Ecto neural progenitor cell (in vitro differentiated cells): Measurements from ENCODE around the gene LCN12.
"Not testable (repeated sequence)": the region's sequence is repeated elsewhere in the genome, so short reads cannot be mapped to it uniquely, and the experiment has no call there.

Experiments used
- DNase-seq: peaks from one replicate; pipeline ENCODE4 v3.0.0-alpha.2; 2018; ENCODE audit warnings: low spot score

The LCN12 gene

DNA sequence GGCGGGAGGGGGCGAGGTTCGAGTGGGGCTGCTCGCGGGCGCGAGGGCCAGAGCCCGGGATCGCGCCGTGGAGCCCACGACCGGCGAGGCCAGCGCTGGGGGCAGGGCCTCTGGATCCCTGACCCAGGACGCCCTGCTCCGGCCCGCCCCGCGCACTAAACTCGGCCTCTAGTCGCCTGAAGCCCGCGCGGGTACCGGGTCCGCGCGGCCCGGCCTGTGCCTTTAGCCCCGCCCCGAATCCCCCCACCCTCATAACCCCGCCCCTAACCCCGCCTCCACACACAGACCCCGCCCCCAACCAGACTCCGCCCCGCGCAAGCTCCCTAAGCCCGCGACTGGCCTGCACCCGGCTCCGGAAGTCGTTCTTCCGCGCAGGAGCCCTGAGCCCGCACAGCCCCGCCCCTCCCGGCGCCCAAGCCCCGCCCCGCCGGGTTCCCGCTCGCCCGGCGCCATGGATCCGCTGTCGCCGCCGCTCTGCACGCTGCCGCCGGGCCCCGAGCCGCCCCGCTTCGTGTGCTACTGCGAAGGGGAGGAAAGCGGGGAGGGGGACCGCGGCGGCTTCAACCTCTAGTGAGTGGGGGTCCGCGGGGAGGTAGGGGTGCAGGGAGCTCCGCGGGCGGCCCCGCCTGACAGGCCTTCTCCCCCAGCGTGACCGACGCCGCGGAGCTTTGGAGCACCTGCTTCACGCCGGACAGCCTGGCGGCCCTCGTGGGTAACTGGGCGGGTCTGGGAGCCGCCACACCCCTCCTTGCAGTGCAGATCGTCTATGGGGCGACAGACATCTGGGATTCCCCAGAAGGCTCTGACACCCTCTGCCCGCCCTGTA lies 40.1 kb downstream of the LCN12 start, which contains the start of gene PAXX:
TSS of gene PAXX (plus strand) at position 430 of the 826 bp plus-strand sequence. CDS start at position 452, 22 bp downstream.
- peak; percentile 94 for DNase-seq

DNA sequence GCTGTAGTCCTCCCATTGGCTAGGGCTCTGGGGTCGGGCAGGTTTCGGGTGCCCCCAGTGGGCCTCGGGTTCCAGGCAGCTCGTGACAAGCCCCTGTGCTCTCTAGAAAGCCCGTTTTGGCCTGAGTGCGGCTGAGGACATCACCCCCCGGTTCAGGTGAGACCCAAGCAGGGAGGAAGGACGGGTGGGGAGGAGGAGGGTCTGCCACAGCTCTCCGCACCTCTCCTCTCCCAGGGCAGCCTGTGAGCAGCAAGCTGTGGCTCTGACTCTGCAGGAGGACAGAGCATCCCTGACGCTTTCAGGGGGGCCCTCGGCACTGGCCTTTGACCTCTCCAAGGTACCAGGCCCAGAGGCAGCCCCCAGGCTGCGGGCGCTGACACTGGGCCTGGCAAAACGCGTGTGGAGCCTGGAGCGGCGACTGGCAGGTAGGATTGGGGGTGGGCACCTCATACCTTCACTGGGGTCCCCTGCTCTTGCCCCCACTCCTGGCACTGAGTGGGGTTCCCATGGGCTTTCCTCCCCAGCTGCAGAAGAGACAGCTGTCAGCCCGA lies 40.8 kb downstream of the LCN12 start:
- no peak for DNase-seq

DNA sequence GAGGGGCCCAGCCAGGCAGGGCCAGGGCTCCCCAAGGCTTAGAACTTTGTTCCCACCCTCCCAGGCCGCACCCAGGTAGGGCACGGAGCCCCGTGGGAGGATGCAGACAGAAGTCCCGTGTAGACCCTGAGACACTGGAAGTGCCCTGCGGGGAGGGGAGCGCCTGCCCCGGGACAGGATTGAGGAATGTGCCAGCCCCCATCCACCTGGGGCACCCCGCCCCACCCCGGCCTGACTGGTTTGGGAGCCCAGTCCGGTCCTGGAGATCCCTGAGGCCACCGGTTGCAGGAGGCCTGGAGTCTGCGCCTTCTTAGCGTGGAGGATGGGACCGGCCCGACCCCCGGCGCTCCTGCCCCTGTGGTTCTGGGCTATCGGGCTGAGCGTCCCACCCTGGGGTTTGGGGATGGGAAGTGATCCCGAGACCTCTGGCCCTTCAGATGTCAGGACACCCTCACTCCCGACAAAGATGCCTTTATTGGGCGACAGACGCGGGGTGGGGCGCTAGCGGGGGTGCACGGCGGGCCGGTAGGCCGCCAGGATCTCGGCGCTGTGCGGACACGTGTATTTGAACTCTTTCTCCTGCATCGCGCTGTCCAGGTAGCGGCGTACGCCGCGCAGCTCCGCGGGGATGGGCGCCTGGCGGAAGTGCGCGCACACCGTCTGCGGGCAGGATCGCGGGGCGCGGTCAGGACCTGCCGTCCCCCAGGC lies 42.3 kb downstream of the LCN12 start:
- no peak for DNase-seq

DNA sequence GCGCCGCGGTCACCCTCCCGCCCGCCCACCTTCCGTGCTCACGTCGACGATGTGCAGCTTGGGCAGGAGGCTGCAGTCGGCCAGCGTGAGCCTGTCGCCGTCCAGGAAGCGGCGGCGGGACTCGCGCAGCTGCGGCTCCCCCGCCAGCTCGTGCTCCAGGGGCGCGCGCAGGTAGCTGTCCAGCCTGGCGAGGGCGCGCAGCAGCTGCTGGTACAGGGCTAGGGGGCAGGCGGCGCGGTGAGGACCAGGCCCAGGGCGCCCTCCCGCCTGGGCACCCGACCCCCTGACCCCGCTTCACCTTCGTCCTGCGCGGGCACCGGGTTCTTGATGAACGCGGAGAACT lies 42.8 kb downstream of the LCN12 start:
- DNase-seq, result no peak

DNA sequence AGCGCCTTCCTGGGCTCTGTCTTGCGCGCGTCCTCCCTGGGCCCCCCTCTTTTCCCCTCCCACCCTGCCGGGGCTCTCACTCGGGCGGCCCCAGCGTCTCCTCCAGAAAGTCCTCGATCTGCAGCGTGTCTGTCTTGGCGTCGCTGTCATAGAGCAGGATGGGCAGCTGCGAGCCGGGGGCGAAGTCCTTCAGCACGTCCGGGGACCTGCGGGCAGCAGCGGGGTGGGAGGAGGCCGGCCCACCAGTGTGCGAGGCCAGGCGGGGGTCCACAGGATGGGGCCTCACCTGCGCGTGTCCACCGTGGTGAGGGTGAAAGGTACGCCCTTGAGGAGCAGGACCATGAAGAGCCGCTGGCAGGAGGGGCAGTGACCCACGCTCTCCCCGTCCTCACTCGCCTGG lies 43.3 kb downstream of the LCN12 start:
- no peak for DNase-seq

DNA sequence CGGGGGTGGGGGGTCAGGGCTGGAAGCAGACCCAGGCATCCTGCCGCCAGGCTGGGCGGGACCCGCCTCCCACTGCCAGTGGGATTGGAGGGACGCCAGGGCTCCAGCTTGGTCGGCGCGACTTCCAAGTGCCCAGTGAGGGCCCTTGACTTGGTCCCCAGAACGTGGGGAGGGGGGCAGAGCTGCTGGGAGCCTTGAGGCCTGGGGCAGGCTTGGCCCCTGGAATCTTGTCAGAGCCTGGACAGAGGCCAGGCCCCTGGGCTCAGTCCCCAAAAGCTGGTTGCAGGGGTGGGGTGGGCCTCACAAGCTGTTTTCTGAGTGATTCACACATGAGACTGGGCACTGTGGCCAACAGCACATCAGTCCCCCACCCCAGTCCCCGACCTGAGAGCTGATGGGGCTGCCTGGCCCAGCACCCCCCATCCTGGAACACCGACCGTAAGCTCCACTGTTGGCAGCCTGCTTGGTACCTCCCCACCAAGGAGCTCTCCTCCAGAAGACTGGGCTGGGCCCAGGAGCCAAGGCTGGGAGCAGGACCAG lies 43.8 kb downstream of the LCN12 start:
- DNase-seq, result no peak

DNA sequence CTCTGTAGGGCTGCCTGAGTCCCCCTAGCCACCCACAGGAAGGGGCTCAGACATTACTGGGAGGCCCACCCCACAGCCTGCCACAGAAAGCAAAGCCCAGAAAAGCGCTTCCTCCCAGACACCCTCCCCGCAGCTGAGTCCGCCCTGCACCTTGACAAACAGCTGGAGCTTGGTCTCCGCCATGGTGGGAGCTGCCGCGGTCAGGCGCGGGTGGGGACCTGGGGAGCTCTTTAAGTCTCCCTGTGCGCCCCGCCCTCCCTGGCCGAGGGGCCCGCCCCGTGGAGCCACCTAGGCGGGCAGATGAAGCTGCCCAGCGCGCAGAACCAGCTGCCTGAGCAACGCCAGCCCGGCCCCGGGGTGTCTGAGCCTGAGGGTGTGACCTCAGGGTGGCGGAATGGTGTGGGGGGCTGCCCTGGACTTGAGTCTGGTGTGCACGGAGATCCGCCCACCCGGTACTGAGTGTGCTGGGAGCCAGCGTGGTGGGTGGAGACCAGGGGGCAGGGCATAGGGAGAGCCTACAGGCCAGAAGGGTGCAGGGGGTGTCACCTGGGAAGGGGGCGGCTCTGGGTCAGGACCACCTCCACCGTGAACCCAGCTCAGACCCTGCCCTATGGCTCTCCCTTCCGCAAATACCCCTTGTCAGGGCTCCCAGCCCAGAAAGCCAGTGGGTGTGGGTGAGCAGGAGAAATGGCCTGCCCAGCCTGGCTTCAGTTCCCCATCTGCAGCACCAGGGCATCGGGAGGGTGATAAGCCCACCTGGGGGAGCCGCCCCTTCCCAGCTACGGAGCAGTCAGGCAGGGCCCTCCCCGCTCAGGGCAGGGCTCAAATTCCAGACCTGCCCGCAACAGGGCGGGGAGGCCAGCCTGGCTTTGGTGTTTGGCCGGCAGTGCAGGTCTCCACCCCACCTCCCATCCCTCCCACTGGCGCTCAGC lies 44.6 kb downstream of the LCN12 start, which contains the start of gene CLIC3:
TSS of gene CLIC3 (minus strand) at position 208 of the 932 bp plus-strand sequence. CDS start at position 183, 25 bp downstream.
- DNase-seq, result no peak

DNA sequence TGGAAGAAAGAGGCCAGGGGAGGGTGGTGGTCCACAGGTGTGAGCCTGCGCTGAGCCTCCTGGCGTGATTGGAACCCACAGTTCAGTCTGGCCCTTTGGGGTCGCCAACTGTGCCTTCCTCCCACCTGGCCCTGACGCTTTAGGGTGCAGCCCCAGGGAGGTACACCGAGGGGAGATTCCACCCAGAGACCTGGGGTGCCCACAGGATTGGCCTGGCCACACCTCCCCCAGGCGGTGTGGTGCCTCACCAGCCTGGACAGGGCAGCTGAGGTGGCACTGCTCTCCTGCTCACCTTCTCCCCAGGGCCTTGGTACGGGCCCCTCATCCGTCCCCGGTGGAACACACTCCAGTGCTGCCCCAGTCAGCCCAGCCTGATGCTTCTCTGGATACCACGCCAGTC lies 45.3 kb downstream of the LCN12 start:
- DNase-seq, result no peak

DNA sequence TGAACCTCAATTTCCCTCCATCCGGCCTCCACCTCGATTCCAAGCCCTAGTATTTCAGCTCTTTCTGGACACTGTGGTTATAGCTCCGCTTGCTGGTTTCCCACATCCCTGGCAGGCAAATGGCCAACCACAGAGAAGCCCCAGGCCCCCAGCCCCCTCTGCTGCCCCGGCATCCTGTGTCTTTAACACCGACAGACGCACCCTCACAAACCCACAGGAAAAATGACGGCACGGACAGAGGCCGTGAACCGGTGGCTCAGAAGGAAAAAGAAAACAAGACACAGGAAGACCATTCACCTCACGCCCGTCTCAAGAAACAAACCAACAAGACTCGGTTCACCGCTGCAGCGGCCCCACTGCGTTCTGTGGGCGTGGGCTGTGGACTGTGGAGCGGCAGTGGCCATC lies 45.8 kb downstream of the LCN12 start:
- no peak for DNase-seq

DNA sequence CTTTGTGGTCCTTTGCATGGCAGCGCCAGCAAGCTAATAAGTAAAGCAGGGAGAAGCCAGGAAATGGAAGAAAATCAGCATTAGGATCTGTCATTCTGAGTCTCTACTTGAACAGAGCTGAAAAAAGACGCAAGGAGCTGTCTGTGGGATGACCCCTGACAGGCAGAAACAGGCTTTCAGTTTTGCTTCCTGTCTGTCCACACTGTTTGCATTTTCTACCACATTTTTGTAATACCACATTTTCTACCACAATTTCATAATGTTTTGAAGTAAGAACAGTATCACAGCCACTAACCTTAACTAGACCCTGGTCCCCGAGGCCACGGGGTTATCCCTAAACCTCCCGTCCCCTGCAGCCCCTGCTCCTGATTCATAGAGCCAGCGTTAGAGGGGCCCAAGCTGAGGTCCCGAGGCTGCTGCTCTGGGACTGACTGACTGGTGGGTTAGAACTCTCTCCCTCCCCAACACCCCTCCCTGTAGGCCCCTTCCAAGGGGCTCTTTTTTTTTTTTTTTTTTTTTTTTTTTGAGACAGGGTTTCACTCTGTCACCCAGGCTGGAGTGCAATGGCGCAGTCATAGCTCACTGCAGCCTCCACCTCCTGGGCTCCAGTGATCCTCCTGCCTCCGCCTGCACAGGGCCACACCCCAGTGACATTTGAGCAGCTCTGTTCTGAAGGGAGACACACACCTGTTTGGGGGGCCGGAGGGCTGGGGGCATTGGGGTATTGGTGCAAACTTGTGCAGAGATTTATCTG lies 48.3 kb downstream of the LCN12 start:
- DNase-seq, result no peak

DNA sequence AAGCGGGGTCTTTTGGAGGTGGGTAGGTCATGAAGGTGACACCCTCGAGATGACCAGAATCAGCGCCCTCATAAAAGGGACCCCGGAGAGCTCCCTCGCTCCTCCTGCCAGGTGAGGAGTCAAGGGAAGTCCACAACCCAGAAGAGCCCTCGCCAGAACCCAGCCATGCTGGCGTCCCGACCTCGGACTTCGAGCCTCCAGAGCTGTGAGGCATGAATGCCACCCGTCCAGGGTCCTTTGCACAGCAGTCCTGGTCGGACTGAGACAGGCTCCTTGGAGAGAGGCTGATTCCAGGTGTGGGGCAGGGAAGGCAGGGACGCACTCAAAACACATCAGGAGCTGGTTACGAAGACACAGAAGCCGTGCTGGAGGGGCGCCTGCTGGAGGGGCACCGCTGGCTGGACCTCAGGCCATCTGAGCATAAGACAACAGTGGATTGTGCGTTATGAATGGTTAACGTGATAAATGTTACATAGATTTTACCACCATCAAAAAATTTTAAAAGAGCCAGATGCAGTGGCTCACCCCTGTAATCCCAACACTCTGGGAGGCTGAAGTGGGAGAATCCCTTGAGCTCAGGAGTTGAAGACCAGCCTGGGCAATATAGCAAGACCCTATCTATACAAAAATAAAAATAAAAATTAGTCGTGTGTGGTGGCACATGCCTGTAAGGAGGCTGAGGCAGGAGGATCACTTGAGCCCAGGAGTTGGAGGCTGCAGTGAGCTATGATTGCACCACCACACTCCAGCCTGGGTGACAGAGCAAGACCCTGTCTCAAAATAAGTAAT lies 50.0 kb downstream of the LCN12 start:
- DNase-seq, result no peak

DNA sequence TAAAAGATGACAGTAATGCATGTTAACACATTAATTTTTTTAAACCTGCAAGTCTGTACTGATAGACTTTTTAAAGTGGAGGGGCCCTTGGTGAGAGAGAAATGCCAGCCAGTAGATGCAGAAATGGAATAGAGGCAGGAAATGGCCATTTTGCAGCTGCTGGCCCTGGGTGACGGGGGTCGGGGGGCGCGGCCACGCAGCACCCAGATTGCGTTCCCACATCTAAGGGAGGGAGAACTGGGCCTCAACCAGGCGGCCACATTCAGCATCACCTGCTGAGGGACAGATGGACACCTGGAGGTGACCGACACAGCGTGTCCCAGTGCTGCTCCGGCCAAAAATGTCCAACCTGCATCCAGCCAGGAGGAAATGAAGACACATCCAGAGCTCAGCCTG lies 50.6 kb downstream of the LCN12 start:
- no peak for DNase-seq

DNA sequence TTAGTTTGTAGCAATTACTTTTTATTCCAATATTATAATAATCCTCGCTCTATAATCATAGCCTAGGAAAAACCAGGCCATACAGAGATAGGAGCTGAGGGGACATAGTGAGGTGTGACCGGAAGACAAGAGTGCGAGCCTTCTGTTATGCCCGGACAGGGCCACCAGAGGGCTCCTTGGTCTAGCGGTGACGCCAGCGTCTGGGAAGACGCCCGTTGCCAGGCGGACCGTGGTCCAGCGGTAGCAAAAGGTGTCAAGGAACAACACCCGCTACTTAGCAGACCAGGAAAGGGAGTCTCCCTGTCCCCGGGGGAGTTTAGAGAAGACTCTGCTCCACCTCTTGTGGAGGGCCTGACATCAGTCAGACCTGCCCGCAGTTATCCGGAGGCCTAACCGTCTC lies 52.2 kb downstream of the LCN12 start:
- not testable (repeated sequence) for DNase-seq
